ENCODE measurements around the gene INHBB. TPM values are rescaled to one million over a fixed set of nuclear protein-coding genes. Genes with fewer than 3 reads are reported as not detected.

INHBB gene
- total RNA-seq, 1 donor from 2014 or later: not detected

DNA sequence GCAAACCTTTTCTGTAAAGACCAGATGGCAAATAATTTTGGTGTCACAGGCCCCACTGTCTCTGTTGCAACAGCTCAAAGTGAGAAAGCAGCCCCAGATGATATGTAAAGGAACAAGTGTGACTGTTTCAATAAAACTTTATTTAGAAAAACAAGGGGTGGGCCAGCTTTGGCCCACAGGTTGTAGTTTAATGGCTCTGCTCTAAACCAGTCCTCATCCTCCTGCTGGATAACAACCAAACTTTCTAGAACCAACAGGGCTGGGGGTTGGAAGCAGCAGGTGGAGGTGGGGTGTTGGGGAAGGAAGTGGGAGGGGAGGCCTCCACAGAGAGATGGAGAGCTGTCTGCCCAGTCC, 28.8 kb upstream of the INHBB start:
- H3K36me3 Mint-ChIP-seq: no peaks in the 10 kb centered on the region
- peaks cover 20% of the 10 kb centered on the region for H3K4me1 Mint-ChIP-seq
- no peak for TF ChIP-seq CTCF (IDR thresholded peaks at IDR 0.05; ENCODE audit: unreplicated experiment)
- no peaks in the 10 kb centered on the region for H3K9me3 Mint-ChIP-seq
- H3K27me3 Mint-ChIP-seq (ENCODE audit: low read depth): peaks cover 34% of the 10 kb centered on the region
- no peak overlapping the region for H3K27ac Mint-ChIP-seq
- DNase-seq (ENCODE audit: low spot score in 2 of 2, unreplicated experiment in 2 of 2): no peak
- H3K4me3 Mint-ChIP-seq: no peak overlapping the region

DNA sequence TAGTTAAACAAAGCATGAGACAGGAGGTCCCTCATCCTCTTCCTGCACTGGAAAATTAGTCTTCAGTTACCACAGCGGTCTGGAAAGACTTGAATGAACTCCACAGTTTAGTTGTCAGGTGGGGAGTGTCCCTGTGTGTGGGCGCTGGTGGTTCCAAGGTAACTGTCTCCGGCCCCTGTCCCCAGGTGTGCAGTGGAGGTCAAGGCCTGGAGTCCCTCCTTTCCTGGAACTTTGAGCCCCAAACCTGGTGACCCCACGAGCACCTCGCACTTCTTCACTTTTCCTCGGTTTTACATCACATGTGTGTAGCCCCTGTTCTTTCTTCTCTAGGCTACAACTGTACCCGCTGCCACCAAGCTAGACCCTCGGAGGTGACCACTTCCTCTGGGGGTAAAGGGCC, 28.0 kb upstream of the INHBB start:
- H3K4me3 Mint-ChIP-seq: no peak overlapping the region
- no peak overlapping the region for H3K27ac Mint-ChIP-seq
- H3K4me1 Mint-ChIP-seq: peaks cover 17% of the 10 kb centered on the region
- H3K9me3 Mint-ChIP-seq: no peaks in the 10 kb centered on the region
- TF ChIP-seq CTCF (IDR thresholded peaks at IDR 0.05; ENCODE audit: unreplicated experiment): no peak
- peaks cover 34% of the 10 kb centered on the region for H3K27me3 Mint-ChIP-seq (ENCODE audit: low read depth)
- no peaks in the 10 kb centered on the region for H3K36me3 Mint-ChIP-seq
- DNase-seq (ENCODE audit: low spot score in 2 of 2, unreplicated experiment in 2 of 2): no peak

DNA sequence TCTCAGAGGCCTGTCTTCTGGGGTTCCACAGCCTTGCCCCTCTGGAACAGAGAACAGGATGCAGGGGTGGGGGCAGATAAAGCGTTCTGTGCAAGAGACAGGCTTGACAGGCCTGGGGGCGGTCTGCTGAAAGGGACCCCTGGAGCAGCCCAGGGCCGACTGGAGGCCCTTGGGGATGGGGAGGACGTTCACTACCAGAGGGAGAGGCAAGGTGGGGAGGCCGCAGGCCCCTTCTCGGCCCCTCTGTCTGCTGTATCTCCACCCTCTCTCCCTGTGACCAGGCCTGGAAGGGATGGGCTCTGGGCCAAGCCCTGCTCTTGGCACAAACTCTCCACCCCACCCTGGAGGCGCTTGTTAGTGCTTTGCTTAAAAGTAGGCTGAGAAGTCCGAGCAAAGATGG, 27.3 kb upstream of the INHBB start:
- no peaks in the 10 kb centered on the region for H3K9me3 Mint-ChIP-seq
- no peak for TF ChIP-seq CTCF (IDR thresholded peaks at IDR 0.05; ENCODE audit: unreplicated experiment)
- H3K4me3 Mint-ChIP-seq: no peak overlapping the region
- H3K27ac Mint-ChIP-seq: no peak overlapping the region
- peaks cover 33% of the 10 kb centered on the region for H3K27me3 Mint-ChIP-seq (ENCODE audit: low read depth)
- H3K36me3 Mint-ChIP-seq: no peaks in the 10 kb centered on the region
- peaks cover 10% of the 10 kb centered on the region for H3K4me1 Mint-ChIP-seq
- no peak for DNase-seq (ENCODE audit: low spot score in 2 of 2, unreplicated experiment in 2 of 2)

GRCh38 chr2:120319123-120319522, 26.8 kb upstream of the INHBB start:
- no peak for TF ChIP-seq CTCF (IDR thresholded peaks at IDR 0.05; ENCODE audit: unreplicated experiment)

DNA sequence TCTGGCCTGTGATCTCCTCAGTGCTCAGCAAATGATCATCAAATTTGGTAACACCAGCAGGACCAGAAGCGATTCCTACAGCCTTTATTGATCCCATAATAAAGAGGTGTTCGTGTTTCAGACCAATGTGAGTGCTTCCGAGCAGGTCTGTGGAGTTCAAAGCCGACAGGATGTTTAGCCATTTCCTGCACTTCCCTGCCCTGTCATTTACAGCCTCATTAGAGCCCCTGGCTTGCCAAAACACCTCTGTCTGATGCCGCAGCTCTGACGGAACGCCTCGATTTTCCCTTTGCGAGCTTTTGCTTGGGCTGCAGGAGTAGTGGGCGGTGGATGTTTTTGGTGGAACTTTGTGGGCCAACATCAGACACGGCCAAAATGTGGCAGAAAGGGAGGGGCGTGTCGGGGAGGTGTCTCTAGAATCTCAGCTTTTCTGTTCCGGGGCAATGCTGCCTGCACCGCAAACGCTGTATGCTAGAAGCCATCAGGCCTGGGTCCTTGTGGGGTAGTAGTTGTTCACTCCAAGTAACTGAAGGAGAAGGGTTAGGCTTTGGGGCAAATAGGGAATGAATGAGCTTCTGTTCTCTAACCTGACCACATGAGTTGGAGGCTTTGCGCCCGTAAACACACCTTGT, 26.1 kb upstream of the INHBB start:
- no peak for TF ChIP-seq CTCF (IDR thresholded peaks at IDR 0.05; ENCODE audit: unreplicated experiment)
- no peak overlapping the region for H3K4me3 Mint-ChIP-seq
- H3K27ac Mint-ChIP-seq: no peak overlapping the region
- no peaks in the 10 kb centered on the region for H3K9me3 Mint-ChIP-seq
- H3K27me3 Mint-ChIP-seq (ENCODE audit: low read depth): peaks cover 24% of the 10 kb centered on the region
- H3K36me3 Mint-ChIP-seq: no peaks in the 10 kb centered on the region
- peaks cover 10% of the 10 kb centered on the region for H3K4me1 Mint-ChIP-seq
- DNase-seq (ENCODE audit: low spot score in 2 of 2, unreplicated experiment in 2 of 2): no peak

More at GRCh38 chr2:120319123-120319522, 26.8 kb upstream of the INHBB start:
- Mint-ChIP-seq H3K27ac (no peak overlapping the region), H3K9me3 (no peaks in the 10 kb centered on the region), H3K4me1 (peaks cover 10% of the 10 kb centered on the region), H3K27me3 (ENCODE audit: low read depth) (peaks cover 29% of the 10 kb centered on the region), H3K4me3 (no peak overlapping the region), H3K36me3 (no peaks in the 10 kb centered on the region)
- DNase-seq (ENCODE audit: low spot score in 2 of 2, unreplicated experiment in 2 of 2): no peak
